Adrenal gland (tissue), 5 donors: Measurements from ENCODE around the gene DUSP10.

ENCODE experiments used
- POLR2A ChIP-seq, 2 donors: fragments of 450-650 bp; IDR thresholded peaks; one replicate each; pipeline ENCODE4 v1.6.1; 2017; ENCODE audit warnings: antibody characterized with exemption in 2 of 2, mild to moderate bottlenecking in 2 of 2, moderate library complexity in 1 of 2
- TF ChIP-seq, protein P1 (sequence below), 6 experiments: fragments of 450-650 bp in 4 of 6; fragments of 200-600 bp in 2 of 6; sonication (generic) in 1 of 6; IDR thresholded peaks; 1 replicate in 5 of 6; 2 replicates in 1 of 6; pipeline versions ENCODE4 v1.5.1 to v1.8.0; 2016 to 2021; ENCODE audit warnings: antibody characterized with exemption in 6 of 6, mild to moderate bottlenecking in 2 of 6, moderate library complexity in 1 of 6
- donor health status: DM: no; HTN: no; CAD: no.

DNA sequence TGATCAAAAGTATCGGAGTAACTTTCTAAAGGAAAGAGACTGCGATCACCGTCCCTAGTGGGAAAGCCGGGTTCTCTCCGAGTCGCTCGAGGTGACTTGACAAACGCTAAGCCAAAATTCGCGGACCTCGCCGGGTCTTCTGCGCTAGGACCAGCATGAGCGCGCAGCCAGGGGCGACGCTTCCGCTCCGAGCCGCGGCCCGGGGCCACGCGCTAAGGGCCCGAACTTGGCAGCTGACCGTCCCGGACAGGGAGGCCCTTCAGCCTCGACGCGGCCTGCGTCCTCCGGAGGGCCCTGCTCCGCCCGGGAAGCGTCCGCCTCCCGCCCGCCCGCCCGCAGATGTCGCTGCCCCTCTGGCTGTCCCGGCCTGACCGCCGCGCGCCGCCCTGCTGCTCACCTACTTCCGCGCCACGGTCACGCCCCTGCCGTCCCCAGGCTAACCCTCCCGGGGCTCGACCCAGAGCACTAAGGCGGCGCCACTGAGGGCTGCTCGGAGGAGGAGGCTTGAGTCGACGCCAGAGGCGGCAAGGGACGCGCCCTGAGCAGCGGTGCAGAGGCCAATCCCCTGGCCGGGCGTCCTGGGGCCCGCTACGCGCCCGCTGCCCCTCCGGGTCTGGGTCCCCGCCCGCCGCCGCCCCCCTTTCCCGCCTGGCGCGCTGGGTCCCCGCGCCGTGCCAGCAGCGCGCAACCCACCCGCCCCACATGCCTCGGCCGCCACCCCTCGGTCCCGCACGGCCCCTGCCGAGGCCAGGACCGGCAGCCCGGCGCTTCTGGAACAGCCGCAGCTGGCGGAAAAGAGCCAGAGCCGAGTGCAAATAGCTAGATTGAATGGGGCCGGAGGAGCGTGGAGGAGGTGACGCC, 896 bp upstream of the DUSP10 start:
- TF ChIP-seq, protein P1, sequence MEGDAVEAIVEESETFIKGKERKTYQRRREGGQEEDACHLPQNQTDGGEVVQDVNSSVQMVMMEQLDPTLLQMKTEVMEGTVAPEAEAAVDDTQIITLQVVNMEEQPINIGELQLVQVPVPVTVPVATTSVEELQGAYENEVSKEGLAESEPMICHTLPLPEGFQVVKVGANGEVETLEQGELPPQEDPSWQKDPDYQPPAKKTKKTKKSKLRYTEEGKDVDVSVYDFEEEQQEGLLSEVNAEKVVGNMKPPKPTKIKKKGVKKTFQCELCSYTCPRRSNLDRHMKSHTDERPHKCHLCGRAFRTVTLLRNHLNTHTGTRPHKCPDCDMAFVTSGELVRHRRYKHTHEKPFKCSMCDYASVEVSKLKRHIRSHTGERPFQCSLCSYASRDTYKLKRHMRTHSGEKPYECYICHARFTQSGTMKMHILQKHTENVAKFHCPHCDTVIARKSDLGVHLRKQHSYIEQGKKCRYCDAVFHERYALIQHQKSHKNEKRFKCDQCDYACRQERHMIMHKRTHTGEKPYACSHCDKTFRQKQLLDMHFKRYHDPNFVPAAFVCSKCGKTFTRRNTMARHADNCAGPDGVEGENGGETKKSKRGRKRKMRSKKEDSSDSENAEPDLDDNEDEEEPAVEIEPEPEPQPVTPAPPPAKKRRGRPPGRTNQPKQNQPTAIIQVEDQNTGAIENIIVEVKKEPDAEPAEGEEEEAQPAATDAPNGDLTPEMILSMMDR (IDR thresholded peaks at IDR 0.05): peak in 2 of 6 experiments; percentile 15 to 29
- peak; percentile 32 to 43 for TF ChIP-seq POLR2A (IDR thresholded peaks at IDR 0.05)
